ENCODE results near the gene TTC17. TPM values are rescaled to one million over a fixed set of nuclear protein-coding genes. Genes with fewer than 3 reads are reported as not detected.

TTC17 gene
- total RNA-seq, 3 donors from 2014 or later (not counting 1 experiment from before 2014, with no cell fraction given), result 100 to 129 (median 101) TPM

GRCh38 chr11:43518408-43519160 lies 159.9 kb downstream of the TTC17 start:
- TF ChIP-seq CTCF (IDR thresholded peaks at IDR 0.05), result no peak
- H3K4me3 ChIP-seq (ENCODE audit: low read length), result no peak overlapping the region
- WGBS (ENCODE audit: insufficient coverage), result 81% methylated on average over 8 of the region's 9 CpGs
- no peaks in the 10 kb centered on the region for H3K27me3 ChIP-seq (ENCODE audit: control insufficient read depth, insufficient read depth, low read length)
- Mint-ChIP-seq H3K27ac (no peak overlapping the region), H3K4me3 (no peak overlapping the region), H3K4me1 (no peaks in the 10 kb centered on the region), H3K36me3 (no peaks in the 10 kb centered on the region), H3K27me3 (ENCODE audit: low read depth in 2 of 2) (peaks cover 0 to 8% of the 10 kb centered on the region in 2 donors), H3K9me3 (peaks cover 0 to 2% of the 10 kb centered on the region in 2 donors)
- DNase-seq (no peak), ATAC-seq (no peak)
- peaks cover 3% of the 10 kb centered on the region for H3K9me3 ChIP-seq (ENCODE audit: control insufficient read depth, insufficient read depth, low read length)
- intact Hi-C loops (cut with micrococcal nuclease), result no loop called here
- no peaks in the 10 kb centered on the region for H3K36me3 ChIP-seq (ENCODE audit: control insufficient read depth, insufficient read depth, low read length)
- no peaks in the 10 kb centered on the region for H3K4me1 ChIP-seq (ENCODE audit: control insufficient read depth, insufficient read depth, low read length)
- H3K27ac ChIP-seq (ENCODE audit: low read length), result no peak overlapping the region

DNA sequence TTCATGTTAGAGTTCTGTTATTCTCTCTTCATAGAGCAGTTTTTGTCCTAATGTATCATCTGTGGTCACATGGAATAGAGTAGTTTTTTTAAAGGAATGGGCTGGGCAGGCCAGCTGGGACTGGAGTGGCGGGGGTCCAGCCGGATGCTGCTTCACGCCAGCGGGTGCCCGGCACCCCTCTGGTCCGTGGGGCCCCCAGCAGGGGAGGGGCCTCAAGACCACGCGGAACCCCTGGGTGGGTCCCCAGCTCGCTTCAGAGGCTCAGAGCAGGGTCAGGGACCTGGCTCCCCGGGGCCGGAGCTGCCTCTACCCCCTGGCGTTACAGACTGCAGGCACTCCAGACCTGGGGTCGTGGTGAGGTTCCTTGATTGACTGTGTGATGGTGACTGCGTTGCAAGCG lies 162.8 kb downstream of the TTC17 start:
- 89% methylated on average over 15 of the region's 15 CpGs for WGBS (ENCODE audit: insufficient coverage)

GRCh38 chr11:43523632-43524031 lies 164.9 kb downstream of the TTC17 start:
- Mint-ChIP-seq H3K4me3 (no peak overlapping the region), H3K27me3 (ENCODE audit: low read depth in 2 of 2) (peaks cover 2 to 8% of the 10 kb centered on the region in 2 donors), H3K4me1 (no peaks in the 10 kb centered on the region), H3K9me3 (peaks cover 2 to 3% of the 10 kb centered on the region in 2 donors), H3K27ac (no peak overlapping the region), H3K36me3 (no peaks in the 10 kb centered on the region)
- Histone ChIP-seq H3K27me3 (ENCODE audit: control insufficient read depth, insufficient read depth, low read length) (peaks cover 2% of the 10 kb centered on the region), H3K4me1 (ENCODE audit: control insufficient read depth, insufficient read depth, low read length) (no peaks in the 10 kb centered on the region), H3K4me3 (ENCODE audit: low read length) (no peak overlapping the region), H3K27ac (ENCODE audit: low read length) (no peak overlapping the region), H3K36me3 (ENCODE audit: control insufficient read depth, insufficient read depth, low read length) (no peaks in the 10 kb centered on the region), H3K9me3 (ENCODE audit: control insufficient read depth, insufficient read depth, low read length) (peaks cover 3% of the 10 kb centered on the region)
- no peak for TF ChIP-seq CTCF (IDR thresholded peaks at IDR 0.05)
- intact Hi-C loops (cut with micrococcal nuclease), result no loop called here
- 82% methylated on average over 2 of the region's 2 CpGs for WGBS (ENCODE audit: insufficient coverage)
- DNase-seq (no peak), ATAC-seq (no peak)

More for the DNA sequence above, 162.8 kb downstream of the TTC17 start:
- Histone ChIP-seq H3K4me3 (ENCODE audit: low read length) (no peak overlapping the region), H3K36me3 (ENCODE audit: control insufficient read depth, insufficient read depth, low read length) (no peaks in the 10 kb centered on the region), H3K27me3 (ENCODE audit: control insufficient read depth, insufficient read depth, low read length) (peaks cover 2% of the 10 kb centered on the region), H3K27ac (ENCODE audit: low read length) (no peak overlapping the region), H3K4me1 (ENCODE audit: control insufficient read depth, insufficient read depth, low read length) (no peaks in the 10 kb centered on the region), H3K9me3 (ENCODE audit: control insufficient read depth, insufficient read depth, low read length) (peaks cover 3% of the 10 kb centered on the region)
- Mint-ChIP-seq H3K27ac (no peak overlapping the region), H3K27me3 (ENCODE audit: low read depth in 2 of 2) (peaks cover 2 to 8% of the 10 kb centered on the region in 2 donors), H3K4me3 (no peak overlapping the region), H3K36me3 (no peaks in the 10 kb centered on the region), H3K9me3 (peaks cover 2 to 3% of the 10 kb centered on the region in 2 donors), H3K4me1 (no peaks in the 10 kb centered on the region)
- no peak for DNase-seq
- intact Hi-C loops (cut with micrococcal nuclease), result no loop called here
- TF ChIP-seq CTCF (IDR thresholded peaks at IDR 0.05), result no peak
- no peak for ATAC-seq

DNA sequence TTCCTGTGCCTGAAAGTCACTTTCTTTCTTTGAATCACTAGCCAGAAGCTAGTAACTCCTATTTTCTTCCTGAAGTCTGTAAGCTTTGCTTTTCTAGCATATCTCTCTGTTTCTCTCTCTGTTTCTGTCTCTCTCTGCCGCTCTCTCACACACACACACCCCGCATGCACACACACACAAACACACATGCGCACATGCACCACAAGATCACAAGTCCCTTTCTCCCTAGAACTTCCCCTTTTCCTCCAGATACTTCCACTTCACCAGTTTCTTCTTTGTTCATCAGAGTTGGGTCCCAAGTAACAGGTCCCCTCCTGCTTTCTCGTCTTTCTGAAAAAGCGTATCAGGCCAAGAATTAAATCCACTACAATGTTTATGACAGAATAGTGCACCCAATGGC lies 173.3 kb downstream of the TTC17 start:
- DNase-seq, result no peak
- ATAC-seq, result no peak
- Mint-ChIP-seq H3K4me1 (no peaks in the 10 kb centered on the region), H3K36me3 (no peaks in the 10 kb centered on the region), H3K4me3 (no peak overlapping the region), H3K9me3 (no peaks in the 10 kb centered on the region), H3K27me3 (ENCODE audit: low read depth in 2 of 2) (peaks cover 8% of the 10 kb centered on the region in 2 donors), H3K27ac (no peak overlapping the region)
- Histone ChIP-seq H3K27ac (ENCODE audit: low read length) (no peak overlapping the region), H3K36me3 (ENCODE audit: control insufficient read depth, insufficient read depth, low read length) (no peaks in the 10 kb centered on the region), H3K4me3 (ENCODE audit: low read length) (no peak overlapping the region), H3K9me3 (ENCODE audit: control insufficient read depth, insufficient read depth, low read length) (no peaks in the 10 kb centered on the region), H3K27me3 (ENCODE audit: control insufficient read depth, insufficient read depth, low read length) (no peaks in the 10 kb centered on the region), H3K4me1 (ENCODE audit: control insufficient read depth, insufficient read depth, low read length) (no peaks in the 10 kb centered on the region)
- WGBS (ENCODE audit: insufficient coverage), result 87% methylated on average over 5 of the region's 5 CpGs
- intact Hi-C loops (cut with micrococcal nuclease), result no loop called here
- TF ChIP-seq CTCF (IDR thresholded peaks at IDR 0.05), result no peak
